Left ventricle myocardium inferior (tissue), 1 donor: Measurements from ENCODE around the gene KRTAP13-1. TPM values are rescaled to one million over a fixed set of nuclear protein-coding genes. Genes with fewer than 3 reads are reported as not detected.

ENCODE experiments used
- DNase-seq: peaks from one replicate; pipeline ENCODE4 v3.0.0-alpha.2; 2020
- H3K27ac ChIP-seq: fragments of 200-600 bp; replicated peaks from 2 replicates; pipeline ENCODE4 v1.8.0; 2021
- H3K27me3 ChIP-seq: fragments of 200-600 bp; 2 replicates; pipeline ENCODE4 v1.8.0; 2021; ENCODE audit warnings: low read depth
- H3K36me3 ChIP-seq: fragments of 200-600 bp; 2 replicates; pipeline ENCODE4 v1.8.0; 2021
- H3K4me1 ChIP-seq: fragments of 200-600 bp; 2 replicates; pipeline ENCODE4 v1.8.0; 2021
- H3K4me3 ChIP-seq: fragments of 200-600 bp; 2 replicates; pipeline ENCODE4 v1.8.0; 2021; ENCODE audit warnings: mild to moderate bottlenecking, moderate library complexity
- H3K9me3 ChIP-seq: fragments of 200-600 bp; replicated peaks from 2 replicates; pipeline ENCODE4 v1.8.0; 2021
- CTCF ChIP-seq: fragments of 200-600 bp; IDR thresholded peaks from 2 replicates; pipeline ENCODE4 v1.8.0; 2021; ENCODE audit warnings: antibody characterized with exemption, mild to moderate bottlenecking, borderline replicate concordance
- intact Hi-C: fragments of 100-400 bp; cut with micrococcal nuclease; formaldehyde crosslinking; loops from one replicate; pipeline ENCODE4 v1.11.0; 2022
- microRNA-seq: library from miRNA; unstranded; fragments of <30 nt; microRNA quantifications from one replicate; pipeline ENCODE4 v1.2.0, GENCODE V29; 2020
- total RNA-seq: library from RNA; stranded (reverse); fragmentation: NEBNext Ultra II Directional; extraction: Animal tissue kit (Norgen Biotek cat#: 25700); gene quantifications from one replicate; pipeline ENCODE4 v1.2.1, GENCODE V29; 2021
- donor health status: DM: no; HTN: yes; CAD: no; lungs with severe emphysema.

The KRTAP13-1 gene
- total RNA-seq, 1 donor from 2014 or later: not detected

DNA sequence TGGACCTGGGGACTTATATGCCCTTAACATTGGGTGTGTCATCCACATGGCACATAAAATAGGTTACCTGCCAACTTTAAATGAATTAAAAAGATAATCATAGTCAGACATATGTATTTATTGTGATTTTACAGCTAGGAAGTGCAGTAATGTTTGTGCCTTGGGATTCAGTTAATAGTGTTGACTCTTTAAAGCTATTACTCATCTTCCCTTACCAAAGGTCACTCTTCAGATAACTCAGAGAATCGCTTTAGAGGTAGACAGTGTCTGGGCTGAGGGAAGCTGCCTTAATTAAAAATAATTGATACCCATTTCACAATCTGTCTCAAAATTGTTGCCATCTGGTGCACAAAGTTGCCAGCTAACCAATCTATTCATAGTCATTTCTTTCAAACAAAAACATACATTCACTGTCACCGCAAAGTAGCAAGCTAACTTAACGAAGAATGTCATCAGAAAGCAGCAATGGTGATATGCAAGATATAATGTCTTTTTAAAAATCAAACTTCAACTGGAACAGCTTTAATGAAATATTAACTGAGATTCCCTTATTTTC lies 41.3 kb downstream of the KRTAP13-1 start:
- Histone ChIP-seq H3K27me3 (peaks cover 5% of the 10 kb centered on the region), H3K4me3 (no peak overlapping the region), H3K27ac (no peak overlapping the region), H3K36me3 (no peaks in the 10 kb centered on the region), H3K4me1 (no peaks in the 10 kb centered on the region), H3K9me3 (no peaks in the 10 kb centered on the region)
- TF ChIP-seq CTCF: no peak
- DNase-seq: no peak
- intact Hi-C loops: no loop called here

- Histone ChIP-seq H3K4me3 (no peak within 1 kb of the TSS), H3K27ac (no peak within 1 kb of the TSS), H3K4me1 (no peaks in the 10 kb centered on the region), H3K27me3 (peaks cover 5% of the 10 kb centered on the region), H3K9me3 (no peaks in the 10 kb centered on the region), H3K36me3 (no peaks in the 10 kb centered on the region)
- no peak for TF ChIP-seq CTCF
- intact Hi-C loops: loop anchor here (5.0 kb wide), 1 partner anchor 292 kb away; no protein-coding TSS in a partner anchor
- DNase-seq: no peak
These were observed 44.1 kb downstream of the KRTAP13-1 start, which contains the start of gene KRTAP15-1 for GRCh38 chr21:30439975-30440374. Gene KRTAP15-1 (plus strand): TSS chr21:30440275. CDS start chr21:30440328, 53 bp downstream.

GRCh38 chr21:30443226-30443625 lies 47.4 kb downstream of the KRTAP13-1 start:
- Histone ChIP-seq H3K4me3 (no peak overlapping the region), H3K4me1 (no peaks in the 10 kb centered on the region), H3K27me3 (peaks cover 5% of the 10 kb centered on the region), H3K9me3 (no peaks in the 10 kb centered on the region), H3K36me3 (no peaks in the 10 kb centered on the region), H3K27ac (no peak overlapping the region)
- intact Hi-C loops: loop anchor here (5.0 kb wide), 1 partner anchor 289 kb away; no protein-coding TSS in a partner anchor
- no peak for DNase-seq
- no peak for TF ChIP-seq CTCF

DNA sequence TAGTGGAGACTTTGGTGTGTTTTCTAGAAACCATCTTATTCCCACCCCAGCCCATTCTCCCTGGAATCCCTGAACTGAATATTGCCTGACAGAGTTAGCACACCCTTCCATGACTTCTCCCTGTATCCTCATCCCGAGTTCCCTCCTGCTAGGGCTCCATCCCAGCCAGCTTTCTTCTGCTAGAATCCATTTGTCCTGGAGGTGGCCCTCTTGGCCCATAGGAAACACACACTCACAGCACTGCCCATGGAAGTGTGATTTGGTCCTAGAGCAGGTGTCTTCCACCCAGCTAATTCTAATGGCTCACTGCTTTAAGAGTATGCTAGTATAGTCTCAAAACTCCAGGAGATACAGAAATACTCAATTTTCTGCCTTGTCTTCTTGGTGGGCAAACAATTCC lies 48.4 kb downstream of the KRTAP13-1 start:
- Histone ChIP-seq H3K4me1 (no peaks in the 10 kb centered on the region), H3K36me3 (no peaks in the 10 kb centered on the region)
- DNase-seq: no peak

More for the DNA sequence above, 48.4 kb downstream of the KRTAP13-1 start:
- intact Hi-C loops: loop anchor here (5.0 kb wide), 1 partner anchor 288 kb away; no protein-coding TSS in a partner anchor
- H3K27me3 ChIP-seq: peaks cover 5% of the 10 kb centered on the region
- no peaks in the 10 kb centered on the region for H3K9me3 ChIP-seq
- H3K27ac ChIP-seq: no peak overlapping the region
- H3K4me3 ChIP-seq: no peak overlapping the region
- TF ChIP-seq CTCF: peak; percentile 56

Small RNAs within 50 kb of the gene (microRNA-seq; reads per million reads assigned to microRNA genes)
- gene MIR4327: not detected

Other genes with a start within 250 kb of the KRTAP13-1 start
- gene CLDN17, start 229.2 kb upstream of the KRTAP13-1 start, total RNA-seq: not detected
- gene CLDN8, start 179.9 kb upstream of the KRTAP13-1 start, total RNA-seq: not detected
- not detected for gene KRTAP24-1, start 113.1 kb upstream of the KRTAP13-1 start, total RNA-seq
- not detected for gene KRTAP25-1, start 106.5 kb upstream of the KRTAP13-1 start, total RNA-seq
- gene KRTAP26-1, start 75.7 kb upstream of the KRTAP13-1 start, total RNA-seq: not detected
- not detected for gene KRTAP27-1, start 58.3 kb upstream of the KRTAP13-1 start, total RNA-seq
- gene KRTAP23-1, start 47.4 kb upstream of the KRTAP13-1 start, total RNA-seq: not detected
- not detected for gene KRTAP13-2, start 23.8 kb upstream of the KRTAP13-1 start, total RNA-seq
- not detected for gene KRTAP13-3, start 29.9 kb downstream of the KRTAP13-1 start, total RNA-seq
- gene KRTAP13-4, start 34.2 kb downstream of the KRTAP13-1 start, total RNA-seq: not detected
- not detected for gene KRTAP15-1, start 44.2 kb downstream of the KRTAP13-1 start, total RNA-seq
- gene KRTAP19-1, start 84.3 kb downstream of the KRTAP13-1 start, total RNA-seq: not detected
- not detected for gene KRTAP19-2, start 91.4 kb downstream of the KRTAP13-1 start, total RNA-seq
- not detected for gene KRTAP19-3, start 96.0 kb downstream of the KRTAP13-1 start, total RNA-seq
- not detected for gene KRTAP19-4, start 101.1 kb downstream of the KRTAP13-1 start, total RNA-seq
- not detected for gene KRTAP19-5, start 106.1 kb downstream of the KRTAP13-1 start, total RNA-seq
- not detected for gene KRTAP19-6, start 145.8 kb downstream of the KRTAP13-1 start, total RNA-seq
- gene KRTAP19-7, start 165.3 kb downstream of the KRTAP13-1 start, total RNA-seq: not detected
- gene KRTAP22-2, start 194.4 kb downstream of the KRTAP13-1 start, total RNA-seq: not detected
- not detected for gene KRTAP6-3, start 196.4 kb downstream of the KRTAP13-1 start, total RNA-seq
- gene KRTAP6-2, start 202.9 kb downstream of the KRTAP13-1 start, total RNA-seq: not detected
- gene KRTAP22-1, start 205.1 kb downstream of the KRTAP13-1 start, total RNA-seq: not detected
- gene KRTAP6-1, start 217.9 kb downstream of the KRTAP13-1 start, total RNA-seq: not detected
- gene KRTAP20-1, start 220.4 kb downstream of the KRTAP13-1 start, total RNA-seq: not detected
- gene KRTAP20-4, start 224.6 kb downstream of the KRTAP13-1 start, total RNA-seq: not detected
- gene KRTAP20-2, start 239.2 kb downstream of the KRTAP13-1 start, total RNA-seq: not detected
- not detected for gene KRTAP20-3, start 246.8 kb downstream of the KRTAP13-1 start, total RNA-seq